Activated CD4-positive, CD25-positive, alpha-beta regulatory T cell treated with anti-CD3 and anti-CD28 coated beads, Interleukin-2, amount 50 U/mL, for 16 hours (primary cell): ENCODE data around the gene CDK11B.

Experiments
- DNase-seq: peaks from one replicate; pipeline ENCODE4 v3.0.0-alpha.2; 2020; ENCODE audit warnings: low read depth, low spot score

Gene CDK11B

DNA sequence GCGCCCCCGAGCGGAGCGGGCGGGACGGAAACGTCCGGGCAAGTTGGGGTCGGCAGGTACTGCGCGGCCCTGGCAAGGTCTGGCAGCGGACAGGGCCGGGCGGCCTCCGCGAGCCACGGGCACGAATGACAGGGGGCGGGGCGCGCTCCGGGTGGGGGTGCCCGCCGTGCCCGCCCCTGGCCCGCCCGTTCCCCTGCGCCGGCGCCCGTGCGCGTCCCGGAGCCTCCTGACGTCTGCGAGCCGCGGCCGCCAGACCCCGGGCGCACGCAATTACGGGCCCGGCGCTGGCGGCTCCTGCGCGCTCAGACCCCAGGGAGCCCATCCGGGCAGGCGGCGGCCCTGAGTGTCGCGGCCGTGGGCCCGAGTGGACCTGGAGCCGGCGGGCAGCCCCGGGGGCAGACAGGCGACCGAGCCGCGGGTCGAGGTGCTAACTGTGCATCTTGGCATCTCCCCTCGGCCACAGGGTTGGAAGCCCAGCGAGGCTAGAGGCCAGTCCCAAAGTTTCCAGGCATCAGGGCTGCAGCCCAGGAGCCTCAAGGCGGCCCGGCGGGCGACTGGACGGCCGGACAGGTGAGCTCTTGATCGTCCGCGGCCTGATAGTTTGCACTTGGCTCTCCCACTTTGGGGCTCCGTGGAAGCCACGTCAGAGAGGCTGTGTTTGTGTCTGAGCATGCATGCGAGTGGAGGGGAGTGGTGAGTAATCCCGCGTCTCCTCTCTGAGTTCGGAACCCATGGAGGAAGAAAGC lies 42.6 kb downstream of the CDK11B start:
- DNase-seq = no peak

GRCh38 chr1:1615256-1616044 lies 43.4 kb downstream of the CDK11B start, which contains the start of gene MIB2:
Gene MIB2, plus strand, starts transcription at chr1:1615500. Its CDS starts 7,953 bp downstream, at chr1:1623453.
- DNase-seq = peak; percentile 96

GRCh38 chr1:1614954-1615255 lies 43.9 kb downstream of the CDK11B start:
- DNase-seq = no peak

- DNase-seq = no peak
Measured at GRCh38 chr1:1614204-1614953, 44.4 kb downstream of the CDK11B start.

DNA sequence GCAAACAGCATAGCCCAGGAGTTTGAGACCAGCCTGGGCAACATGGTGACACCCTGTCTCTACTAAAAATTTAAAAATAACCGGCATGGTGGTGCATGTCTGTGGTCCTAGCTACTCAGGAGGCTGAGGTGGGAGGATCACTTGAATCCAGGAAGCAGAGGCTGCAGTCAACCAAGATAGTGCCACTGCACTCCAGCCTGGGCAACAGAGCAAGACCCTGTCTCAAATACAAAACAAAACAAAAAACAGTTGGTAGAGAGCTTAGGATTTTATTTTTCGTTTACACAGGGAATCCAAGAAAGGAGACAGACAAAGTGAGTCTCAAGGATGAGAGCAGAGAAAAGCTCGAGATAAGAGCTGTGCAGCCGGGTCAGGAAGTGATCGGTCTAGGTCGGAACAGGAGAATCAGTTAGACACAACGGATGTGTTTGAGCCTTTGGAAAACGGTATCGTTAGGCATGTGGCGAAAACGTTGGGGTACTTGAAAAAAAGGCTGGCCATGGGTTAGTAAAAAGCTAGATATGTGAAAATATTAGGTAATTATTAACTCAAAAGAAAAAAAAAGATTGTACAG lies 45.2 kb downstream of the CDK11B start:
- DNase-seq = no peak

- no peak for DNase-seq
Measured at GRCh38 chr1:1612104-1612400, 46.8 kb downstream of the CDK11B start.

DNA sequence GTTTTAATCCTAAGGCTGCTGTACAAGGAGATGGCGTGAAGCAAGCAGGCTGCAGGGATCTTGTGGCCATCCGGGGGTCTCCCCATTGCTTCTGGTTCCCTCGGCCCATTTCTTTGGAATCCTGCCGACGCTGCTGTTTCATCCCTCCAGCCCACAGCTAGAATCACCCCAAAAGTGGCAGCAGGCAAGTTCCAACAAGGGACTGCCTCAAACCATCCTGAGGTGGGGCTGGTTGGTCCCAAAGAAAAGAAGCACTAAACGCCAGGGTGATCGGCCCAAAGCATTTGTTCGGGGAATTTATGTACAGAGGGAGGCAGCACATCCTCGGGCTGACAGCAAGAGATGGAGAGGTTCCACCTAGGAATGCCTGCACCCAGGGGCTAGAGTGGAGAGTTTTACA lies 48.0 kb downstream of the CDK11B start:
- DNase-seq = no peak

- DNase-seq = no peak
Measured at GRCh38 chr1:1609822-1610485, 48.9 kb downstream of the CDK11B start.

GRCh38 chr1:1606232-1606631 lies 52.6 kb downstream of the CDK11B start:
- DNase-seq = no peak

DNA sequence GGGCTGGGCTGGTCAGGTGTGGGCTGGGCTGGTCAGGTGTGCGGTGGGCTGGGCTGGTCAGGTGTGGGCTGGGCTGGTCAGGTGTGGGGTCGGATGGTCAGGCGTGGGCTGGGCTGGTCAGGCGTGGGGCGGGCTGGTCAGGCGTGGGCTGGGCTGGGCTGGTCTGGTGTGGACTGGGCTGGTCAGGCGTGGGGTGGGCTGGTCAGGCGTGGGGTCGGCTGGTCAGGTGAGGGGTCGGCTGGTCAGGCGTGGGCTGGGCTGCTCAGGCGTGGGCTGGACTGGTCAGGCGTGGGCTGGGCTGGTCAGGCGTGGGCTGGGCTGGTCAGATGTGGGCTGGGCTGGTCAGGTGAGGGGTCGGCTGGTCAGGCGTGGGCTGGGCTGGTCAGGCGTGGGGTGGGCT lies 53.1 kb downstream of the CDK11B start:
- DNase-seq = no peak

GRCh38 chr1:1605034-1605591 lies 53.7 kb downstream of the CDK11B start:
- no peak for DNase-seq

- no peak for DNase-seq
Measured at GRCh38 chr1:1604374-1605033, 54.3 kb downstream of the CDK11B start.

GRCh38 chr1:1603671-1604373 lies 55.0 kb downstream of the CDK11B start:
- DNase-seq = no peak

DNA sequence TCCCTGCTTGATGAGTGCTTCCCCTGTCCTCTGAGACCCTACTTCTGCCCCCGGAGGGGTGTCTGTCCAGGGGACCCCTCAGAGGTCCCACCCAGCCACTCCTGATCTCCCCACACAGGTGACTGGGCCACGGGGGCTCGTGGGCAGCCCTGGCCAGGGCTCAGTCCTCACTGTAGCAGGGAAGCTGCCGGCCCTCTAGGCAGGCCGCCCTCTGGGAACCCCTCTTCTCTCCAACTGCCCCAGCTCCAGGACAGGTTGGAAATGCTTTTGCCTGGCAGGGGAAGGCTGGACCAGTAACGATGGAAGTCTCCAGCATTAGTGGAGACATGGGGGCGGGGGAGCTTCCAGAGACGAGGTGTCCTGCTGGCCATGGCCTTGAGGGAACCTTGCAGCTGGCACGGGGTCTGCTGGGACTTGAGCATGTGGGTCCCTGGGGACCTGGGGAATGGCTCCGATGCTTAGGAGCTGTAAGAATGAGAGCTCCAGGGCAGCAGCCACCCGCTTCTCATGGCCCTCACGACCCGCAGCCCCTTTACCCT lies 55.8 kb downstream of the CDK11B start:
- no peak for DNase-seq

- DNase-seq = no peak
Measured at GRCh38 chr1:1602304-1602967, 56.4 kb downstream of the CDK11B start.

GRCh38 chr1:1601564-1602303 lies 57.1 kb downstream of the CDK11B start:
- DNase-seq = no peak

GRCh38 chr1:1600861-1601563 lies 57.8 kb downstream of the CDK11B start:
- no peak for DNase-seq
